Erythroblast (primary cell): ENCODE measurements around the gene KLHL29.

ENCODE experiments used
- GATA1 ChIP-seq: IDR thresholded peaks from 2 replicates; pipeline ENCODE4 v1.6.1; 2011; ENCODE audit warnings: low read depth, mild to moderate bottlenecking, control low read depth, low read length, moderate library complexity
- POLR2A ChIP-seq: IDR thresholded peaks from 2 replicates; pipeline ENCODE4 v1.6.1; 2011; ENCODE audit warnings: mild to moderate bottlenecking, low read length

DNA sequence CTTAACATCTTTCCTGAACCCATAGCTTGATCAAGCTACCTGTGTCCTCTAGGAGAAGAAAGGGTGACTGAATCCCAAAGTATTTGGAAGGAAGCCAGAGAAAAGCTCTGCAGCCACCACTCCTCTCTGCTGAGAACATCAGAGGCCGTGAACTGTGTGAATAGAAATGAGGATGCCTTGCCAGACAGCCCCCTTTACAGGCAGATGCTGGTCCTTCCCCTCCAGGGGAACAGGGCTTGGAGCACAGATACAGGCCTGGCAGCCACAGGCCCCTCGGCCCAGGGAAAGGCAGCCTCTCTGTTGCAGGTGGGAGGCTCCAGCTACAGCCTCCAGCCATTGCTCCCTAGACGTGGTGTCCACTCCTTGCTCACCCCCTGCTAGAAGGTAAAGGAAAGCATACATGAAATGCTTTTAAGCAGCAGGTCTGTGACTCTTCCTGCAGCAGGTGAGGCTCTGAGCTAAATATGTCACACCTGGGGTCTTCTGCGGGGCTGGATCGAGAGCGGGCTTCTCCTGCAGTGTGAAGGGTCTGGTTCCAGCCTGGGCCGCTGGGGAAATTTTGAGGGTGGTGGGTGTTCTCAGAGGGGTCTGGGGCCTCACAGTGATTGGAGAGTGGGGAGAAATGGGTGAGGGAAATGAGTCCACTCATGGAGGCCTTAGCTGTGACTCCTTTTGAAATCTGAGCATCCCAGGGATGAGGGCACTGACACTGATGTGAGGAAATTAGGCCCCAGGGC is 234.0 kb downstream of the KLHL29 start:
- TF ChIP-seq POLR2A = no peak
- TF ChIP-seq GATA1 = no peak
